H9 (cell line): ENCODE data around the gene SNED1. TPM values are rescaled to one million over a fixed set of nuclear protein-coding genes. Genes with fewer than 3 reads are reported as not detected.

Experiments used
- DNase-seq: peaks from one replicate; pipeline ENCODE4 v3.0.0-alpha.2; 2017
- H2AFZ ChIP-seq: one replicate; pipeline ENCODE4 v1.6.1; 2013; ENCODE audit warnings: mild to moderate bottlenecking, low read length, control low read depth, moderate library complexity
- H2AK5ac ChIP-seq: 2 replicates; pipeline ENCODE4 v1.6.1; 2013; ENCODE audit warnings: low read length, control low read depth, mixed read lengths; ENCODE audit not compliant: insufficient read length
- H2BK120ac ChIP-seq: one replicate; pipeline ENCODE4 v1.6.1; 2013; ENCODE audit warnings: low read depth, mild to moderate bottlenecking, low read length, control low read depth, inconsistent platforms; ENCODE audit not compliant: poor library complexity, severe bottlenecking
- H2BK12ac ChIP-seq: 2 replicates; pipeline ENCODE4 v1.6.1; 2013; ENCODE audit warnings: low read length, control low read depth, mixed read lengths, low read depth; ENCODE audit not compliant: insufficient read length
- H2BK15ac ChIP-seq: 2 replicates; pipeline ENCODE4 v1.6.1; 2013; ENCODE audit warnings: low read depth, low read length, control low read depth
- H2BK20ac ChIP-seq: one replicate; pipeline ENCODE4 v1.6.1; 2013; ENCODE audit warnings: low read depth, mild to moderate bottlenecking, low read length, control low read depth, inconsistent platforms; ENCODE audit not compliant: poor library complexity, severe bottlenecking
- H2BK5ac ChIP-seq: 2 replicates; pipeline ENCODE4 v1.6.1; 2013; ENCODE audit warnings: low read length, control low read depth, mixed read lengths; ENCODE audit not compliant: insufficient read length
- H3K14ac ChIP-seq: 2 replicates; pipeline ENCODE4 v1.6.1; 2013; ENCODE audit warnings: low read length, control low read depth; ENCODE audit not compliant: insufficient read depth
- H3K18ac ChIP-seq: 2 replicates; pipeline ENCODE4 v1.6.1; 2013; ENCODE audit warnings: low read depth, mild to moderate bottlenecking, mixed read lengths, low read length, control low read depth; ENCODE audit not compliant: insufficient read length
- H3K23ac ChIP-seq: 2 replicates; pipeline ENCODE4 v1.6.1; 2013; ENCODE audit warnings: low read length, control low read depth, mixed read lengths, low read depth; ENCODE audit not compliant: insufficient read length
- H3K23me2 ChIP-seq: 2 replicates; pipeline ENCODE4 v1.6.1; 2013; ENCODE audit warnings: low read depth, mild to moderate bottlenecking, mixed read lengths, low read length, control low read depth; ENCODE audit not compliant: insufficient read length, poor library complexity, severe bottlenecking
- H3K27ac ChIP-seq: 2 replicates; pipeline ENCODE4 v1.5.1; 2013; ENCODE audit warnings: low read length, control low read depth, mixed read lengths, low read depth; ENCODE audit not compliant: insufficient read length
- H3K27me3 ChIP-seq: 2 replicates; pipeline ENCODE4 v1.6.1; 2013; ENCODE audit warnings: low read length, control low read depth, inconsistent platforms; ENCODE audit not compliant: insufficient read depth
- H3K4ac ChIP-seq: 2 replicates; pipeline ENCODE4 v1.6.1; 2013; ENCODE audit warnings: low read depth, mild to moderate bottlenecking, control low read depth, inconsistent platforms, low read length, moderate library complexity
- H3K4me1 ChIP-seq: 2 replicates; pipeline ENCODE4 v1.6.1; 2013; ENCODE audit warnings: low read length, control low read depth, inconsistent platforms; ENCODE audit not compliant: insufficient read depth
- H3K4me2 ChIP-seq: 2 replicates; pipeline ENCODE4 v1.6.1; 2013; ENCODE audit warnings: low read length, control low read depth, mixed read lengths; ENCODE audit not compliant: insufficient read length, insufficient read depth
- H3K56ac ChIP-seq: 2 replicates; pipeline ENCODE4 v1.6.1; 2013; ENCODE audit warnings: low read depth, mild to moderate bottlenecking, mixed read lengths, low read length, control low read depth; ENCODE audit not compliant: insufficient read length
- H3K79me1 ChIP-seq: 2 replicates; pipeline ENCODE4 v1.6.1; 2013; ENCODE audit warnings: low read depth, mild to moderate bottlenecking, moderate library complexity, low read length, control low read depth, inconsistent platforms; ENCODE audit not compliant: insufficient read depth, poor library complexity, severe bottlenecking
- H3K79me2 ChIP-seq: 2 replicates; pipeline ENCODE4 v1.6.1; 2013; ENCODE audit warnings: low read length, control low read depth, inconsistent platforms; ENCODE audit not compliant: insufficient read depth
- H3K9ac ChIP-seq: 2 replicates; pipeline ENCODE4 v1.6.1; 2013; ENCODE audit warnings: low read length, control low read depth, mixed read lengths; ENCODE audit not compliant: insufficient read length; ENCODE audit errors: extremely low read depth
- H3K9me3 ChIP-seq: one replicate; pipeline ENCODE4 v1.6.1; 2013; ENCODE audit warnings: low read depth, low read length, inconsistent platforms; ENCODE audit not compliant: control insufficient read depth
- H3T11ph ChIP-seq: one replicate; pipeline ENCODE4 v1.6.1; 2013; ENCODE audit warnings: mild to moderate bottlenecking, low read length, control low read depth, inconsistent platforms
- H4K20me1 ChIP-seq: one replicate; pipeline ENCODE4 v1.6.1; 2013; ENCODE audit not compliant: control insufficient read depth, insufficient read length, insufficient read depth
- H4K5ac ChIP-seq: 2 replicates; pipeline ENCODE4 v1.6.1; 2013; ENCODE audit warnings: low read depth, mild to moderate bottlenecking, mixed read lengths, low read length, control low read depth; ENCODE audit not compliant: insufficient read length
- H4K8ac ChIP-seq: replicated peaks from 2 replicates; pipeline ENCODE4 v1.6.1; 2013; ENCODE audit warnings: low read length, control low read depth, mixed read lengths, low read depth; ENCODE audit not compliant: insufficient read length
- H4K91ac ChIP-seq: 2 replicates; pipeline ENCODE4 v1.6.1; 2013; ENCODE audit warnings: low read depth, mild to moderate bottlenecking, moderate library complexity, mixed read lengths, low read length, control low read depth; ENCODE audit not compliant: insufficient read length
- H3K27ac Mint-ChIP-seq, 3 experiments: 2 replicates in 2 of 3; 3 replicates in 1 of 3; pipeline ENCODE4 v1.8.0; 2020 to 2021; ENCODE audit warnings: mixed read lengths in 3 of 3, mild to moderate bottlenecking in 1 of 3, moderate library complexity in 1 of 3
- H3K27me3 Mint-ChIP-seq: 2 replicates; pipeline ENCODE4 v1.8.0; 2021; ENCODE audit warnings: low read depth, mild to moderate bottlenecking, moderate library complexity, mixed read lengths
- H3K36me3 Mint-ChIP-seq, 3 experiments: 2 replicates in 2 of 3; 3 replicates in 1 of 3; pipeline ENCODE4 v1.8.0; 2020 to 2021; ENCODE audit warnings: low read depth in 3 of 3, mixed read lengths in 3 of 3; ENCODE audit not compliant: insufficient read depth in 1 of 3
- H3K4me1 Mint-ChIP-seq, 2 experiments: 2 replicates each; pipeline ENCODE4 v1.8.0; 2020; ENCODE audit warnings: mixed read lengths in 2 of 2
- H3K4me3 Mint-ChIP-seq, 2 experiments: 2 replicates in 1 of 2; 3 replicates in 1 of 2; pipeline ENCODE4 v1.8.0; 2020 to 2021; ENCODE audit warnings: mild to moderate bottlenecking in 2 of 2, mixed read lengths in 2 of 2, moderate library complexity in 1 of 2
- H3K9me3 Mint-ChIP-seq, 2 experiments: 2 replicates in 1 of 2; 3 replicates in 1 of 2; pipeline ENCODE4 v1.8.0; 2020; ENCODE audit warnings: mild to moderate bottlenecking in 2 of 2, mixed read lengths in 2 of 2, moderate library complexity in 1 of 2
- WGBS: extraction: QIAGEN DNeasy Blood & Tissue Kit; methylation state at CpG from one replicate; pipeline ENCODE4 v1.1.7; 2013; ENCODE audit warnings: missing lambda C conversion rate, low lambda C conversion rate, mixed read lengths; ENCODE audit not compliant: insufficient read length; ENCODE audit errors: extremely low coverage; 5-methylcytosine and 5-hydroxymethylcytosine counted together
- total RNA-seq: library from RNA; stranded (reverse); gene quantifications from 2 replicates; pipeline ENCODE4 v1.2.1, GENCODE V29; 2021
- TF ChIP-seq, protein P1 (sequence below): fragments of 200-600 bp; sonication (generic); conservative IDR thresholded peaks from 3 replicates; pipeline ENCODE4 v1.8.0; 2021; ENCODE audit warnings: antibody characterized with exemption, mild to moderate bottlenecking

Gene SNED1
- total RNA-seq, 1 experiment from 2014 or later = 2.5 TPM

DNA sequence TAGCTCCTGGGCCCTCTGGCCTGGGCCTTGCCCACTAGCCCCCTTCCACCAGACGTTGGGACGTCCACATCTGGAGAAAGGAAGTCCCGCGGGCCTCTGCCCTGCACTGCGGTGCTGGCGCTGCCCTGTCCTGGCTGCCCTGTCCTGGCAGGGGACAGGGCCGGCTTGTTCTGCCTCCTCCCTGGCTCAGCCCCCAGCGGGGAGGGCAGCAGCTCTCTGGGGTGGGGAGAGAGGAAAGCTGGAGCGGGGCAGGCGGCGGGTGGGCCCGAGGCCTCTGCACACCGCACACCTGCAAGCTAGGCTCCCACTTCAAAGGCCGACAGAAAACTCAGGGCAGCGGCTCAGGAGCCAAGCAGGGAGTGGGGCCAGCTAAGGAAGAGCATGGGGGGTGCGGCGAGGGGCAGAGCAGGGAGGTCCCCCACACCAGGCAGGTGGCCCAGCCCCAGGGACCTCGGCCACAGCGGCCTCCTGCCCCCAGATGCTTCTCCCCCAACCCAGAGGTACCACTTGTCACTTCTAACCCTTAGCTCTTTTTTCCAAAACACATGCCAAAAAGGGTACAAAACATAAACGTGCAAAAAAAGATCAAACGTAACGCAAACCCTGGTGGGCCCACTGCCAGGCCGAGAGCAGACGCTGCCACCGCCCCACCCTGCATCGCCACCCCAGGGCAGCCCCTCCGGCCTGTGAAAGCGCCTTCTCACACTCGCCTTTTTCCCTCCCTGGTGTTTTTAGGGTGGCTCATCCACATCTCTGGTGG is 13.5 kb downstream of the SNED1 start:
- Histone ChIP-seq H3K23me2 (peaks cover 5% of the 10 kb centered on the region), H2BK15ac (no peak overlapping the region), H3K9me3 (no peaks in the 10 kb centered on the region), H3K27ac (no peak overlapping the region), H3K27me3 (no peaks in the 10 kb centered on the region), H3K9ac (no peak overlapping the region), H3K18ac (no peak overlapping the region), H3K14ac (no peak overlapping the region), H3K79me2 (no peaks in the 10 kb centered on the region), H3K4ac (no peak overlapping the region), H4K5ac (no peak overlapping the region), H2AFZ (no peak overlapping the region), H4K8ac (no peak overlapping the region), H3T11ph (no peak overlapping the region), H2BK5ac (no peak overlapping the region), H3K4me1 (no peaks in the 10 kb centered on the region; the same call in 1 of the 2 replicates), H2AK5ac (no peak overlapping the region), H2BK20ac (no peak overlapping the region), H3K79me1 (no peaks in the 10 kb centered on the region), H2BK12ac (no peak overlapping the region), H4K20me1 (no peaks in the 10 kb centered on the region), H4K91ac (no peak overlapping the region), H3K4me2 (no peak overlapping the region), H2BK120ac (no peak overlapping the region), H3K56ac (no peak overlapping the region), H3K23ac (no peak overlapping the region)
- Mint-ChIP-seq H3K4me3 (no peak overlapping the region), H3K36me3 (no peaks in the 10 kb centered on the region), H3K27ac (no peak overlapping the region), H3K9me3 (no peaks in the 10 kb centered on the region), H3K4me1 (peaks cover 17% of the 10 kb centered on the region in 2 experiments), H3K27me3 (peaks cover 14% of the 10 kb centered on the region)
- WGBS = no CpG with 5 or more reads among the region's 29 CpGs
- TF ChIP-seq, protein P1, sequence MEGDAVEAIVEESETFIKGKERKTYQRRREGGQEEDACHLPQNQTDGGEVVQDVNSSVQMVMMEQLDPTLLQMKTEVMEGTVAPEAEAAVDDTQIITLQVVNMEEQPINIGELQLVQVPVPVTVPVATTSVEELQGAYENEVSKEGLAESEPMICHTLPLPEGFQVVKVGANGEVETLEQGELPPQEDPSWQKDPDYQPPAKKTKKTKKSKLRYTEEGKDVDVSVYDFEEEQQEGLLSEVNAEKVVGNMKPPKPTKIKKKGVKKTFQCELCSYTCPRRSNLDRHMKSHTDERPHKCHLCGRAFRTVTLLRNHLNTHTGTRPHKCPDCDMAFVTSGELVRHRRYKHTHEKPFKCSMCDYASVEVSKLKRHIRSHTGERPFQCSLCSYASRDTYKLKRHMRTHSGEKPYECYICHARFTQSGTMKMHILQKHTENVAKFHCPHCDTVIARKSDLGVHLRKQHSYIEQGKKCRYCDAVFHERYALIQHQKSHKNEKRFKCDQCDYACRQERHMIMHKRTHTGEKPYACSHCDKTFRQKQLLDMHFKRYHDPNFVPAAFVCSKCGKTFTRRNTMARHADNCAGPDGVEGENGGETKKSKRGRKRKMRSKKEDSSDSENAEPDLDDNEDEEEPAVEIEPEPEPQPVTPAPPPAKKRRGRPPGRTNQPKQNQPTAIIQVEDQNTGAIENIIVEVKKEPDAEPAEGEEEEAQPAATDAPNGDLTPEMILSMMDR = no peak
- peak; percentile 20 for DNase-seq
